Stimulated activated CD4-positive, alpha-beta T cell treated with anti-CD3 and anti-CD28 coated beads, TNF-alpha, amount 100 ng/mL, for 48 hours (primary cell): ENCODE results near the gene NES.

Experiments used
- DNase-seq, 3 donors: peaks; one replicate each; pipeline ENCODE4 v3.0.0-alpha.2; 2020; ENCODE audit warnings: low read depth in 3 of 3

NES gene

DNA sequence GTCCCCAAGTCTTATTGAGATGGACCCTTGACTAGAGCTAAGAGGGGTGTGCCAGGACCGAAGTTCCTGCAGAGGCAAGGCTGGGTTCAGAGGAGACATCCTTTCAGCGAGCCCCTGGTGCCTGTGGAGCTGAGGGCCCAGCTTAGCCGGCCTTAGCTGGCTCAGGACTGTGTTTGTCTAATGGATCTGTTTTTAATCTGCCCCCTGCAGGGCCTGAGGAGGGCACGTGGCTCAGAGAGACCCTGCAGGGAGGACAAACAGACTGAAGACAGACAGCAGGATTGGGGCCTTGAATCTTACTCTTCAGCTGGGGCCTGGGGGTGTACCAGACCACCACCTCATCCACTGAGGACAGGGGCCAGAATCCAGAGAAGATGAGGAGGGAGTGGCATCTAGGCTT, 26.5 kb upstream of the NES start:
- no peak for DNase-seq

DNA sequence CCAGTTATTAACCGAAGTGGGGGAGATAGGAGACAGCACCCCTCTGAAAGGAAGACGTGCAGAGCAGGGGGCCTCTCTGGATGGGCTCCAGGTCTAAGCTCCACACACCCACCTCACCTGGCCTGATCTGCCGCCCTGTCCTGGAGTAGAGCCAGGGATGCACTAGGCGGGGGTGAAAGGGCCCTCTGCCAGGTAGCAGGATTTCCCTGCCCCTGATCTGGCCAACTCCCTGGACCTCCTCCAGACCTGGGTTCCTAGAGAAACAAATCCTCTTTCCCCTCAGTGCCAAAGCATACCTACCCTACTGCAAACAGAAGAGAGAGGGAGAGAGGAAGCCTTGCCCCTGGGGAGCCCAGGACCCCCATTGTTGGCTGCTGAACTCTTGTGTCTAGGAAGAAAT, 26.1 kb upstream of the NES start:
- no peak for DNase-seq

DNA sequence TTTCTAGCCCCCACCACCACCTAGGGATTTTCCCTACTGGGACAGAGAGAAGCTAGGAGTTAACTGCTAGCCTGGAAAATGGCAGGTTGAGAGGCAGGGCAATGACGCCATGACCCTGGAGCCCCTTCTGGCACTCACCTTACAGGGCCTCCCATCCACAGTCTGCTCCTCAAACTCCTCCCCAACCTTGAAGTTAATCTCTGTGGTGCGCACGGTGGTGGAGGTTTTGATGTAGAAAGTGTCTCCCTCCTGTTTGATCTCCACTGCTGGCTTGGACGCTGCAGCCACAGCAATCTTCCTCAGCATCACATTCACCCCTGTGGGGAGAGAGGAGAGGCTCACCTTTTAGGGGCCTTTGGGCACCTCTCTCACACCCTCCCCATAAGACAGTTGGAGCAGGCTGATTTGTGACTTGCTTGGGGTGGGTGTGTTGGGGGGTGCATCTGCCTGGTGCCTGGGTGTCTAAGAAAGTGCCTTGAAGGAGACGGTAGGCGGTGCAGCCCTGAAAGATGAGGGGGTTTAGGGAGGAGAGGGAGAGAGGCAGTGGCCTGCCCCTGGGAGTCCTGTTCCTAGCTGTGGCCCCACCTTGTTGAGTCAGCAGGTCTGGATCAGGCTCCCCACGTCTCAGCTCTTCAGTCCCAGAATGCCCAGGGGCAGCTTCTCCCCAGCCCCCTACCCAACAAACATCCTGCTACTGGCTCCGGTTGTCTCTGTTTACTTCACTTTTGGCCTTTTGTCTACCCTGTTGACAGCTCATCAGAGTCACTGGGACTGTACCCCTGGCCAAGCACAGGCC, 23.7 kb upstream of the NES start:
- DNase-seq = no peak

DNA sequence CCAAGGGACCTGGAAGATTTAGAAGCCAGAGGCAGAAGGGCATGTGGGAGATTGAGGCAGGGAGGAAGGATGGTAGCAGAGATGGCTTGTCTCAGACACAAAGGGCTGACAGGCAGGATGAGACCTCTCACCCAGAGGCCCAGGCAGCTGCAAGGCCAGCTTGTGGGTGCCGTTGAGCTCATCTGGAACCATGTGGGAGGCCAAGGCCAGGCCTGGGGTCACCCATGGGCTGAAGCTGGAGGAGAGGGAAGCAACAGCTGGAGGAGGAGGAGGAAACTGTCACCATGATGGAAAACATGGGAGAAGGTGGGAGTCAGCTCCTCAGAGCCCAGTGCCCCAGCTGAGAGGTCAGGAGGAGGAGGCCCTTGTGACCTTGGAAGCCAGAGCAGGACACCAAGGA, 21.8 kb upstream of the NES start:
- DNase-seq = no peak

DNA sequence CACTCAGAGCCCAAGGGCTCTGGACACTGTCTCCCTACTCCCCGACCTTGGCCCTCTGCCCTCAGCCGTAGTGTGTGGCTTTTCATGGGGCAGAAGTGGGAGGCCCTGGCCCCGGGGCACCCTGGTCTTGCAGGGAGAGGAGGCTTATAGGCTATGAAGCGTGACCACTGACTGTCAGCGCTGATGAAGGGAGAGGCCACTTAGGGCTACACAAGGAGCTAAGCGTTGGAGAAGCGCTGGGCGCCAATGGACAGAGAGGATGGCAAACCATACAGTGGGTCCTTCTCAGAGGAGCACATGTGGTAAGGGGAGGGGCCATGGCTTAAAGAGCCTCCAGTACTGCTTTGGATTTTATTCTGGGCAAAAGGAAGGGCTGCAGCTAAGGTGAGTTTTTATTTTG, 20.3 kb upstream of the NES start:
- DNase-seq = no peak

DNA sequence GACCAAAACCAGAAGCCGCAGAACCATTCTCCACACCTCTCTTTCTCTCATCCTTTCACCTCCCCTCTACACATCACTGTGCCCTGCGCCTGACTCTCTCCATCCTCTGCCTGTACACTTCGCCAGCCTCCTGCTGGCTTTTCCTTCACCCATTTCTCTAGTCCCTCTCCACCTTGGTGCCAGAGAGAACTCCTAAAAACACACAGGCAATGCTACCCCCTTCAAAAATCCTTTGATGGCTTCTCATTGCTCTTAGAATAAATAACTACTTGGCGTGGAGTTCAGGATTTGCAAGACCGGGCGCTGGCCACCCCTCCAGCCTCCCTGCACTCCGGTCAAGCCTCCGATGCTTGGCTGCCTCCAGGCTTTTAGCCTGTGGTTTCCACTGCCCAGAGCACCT, 19.5 kb upstream of the NES start:
- no peak for DNase-seq

DNA sequence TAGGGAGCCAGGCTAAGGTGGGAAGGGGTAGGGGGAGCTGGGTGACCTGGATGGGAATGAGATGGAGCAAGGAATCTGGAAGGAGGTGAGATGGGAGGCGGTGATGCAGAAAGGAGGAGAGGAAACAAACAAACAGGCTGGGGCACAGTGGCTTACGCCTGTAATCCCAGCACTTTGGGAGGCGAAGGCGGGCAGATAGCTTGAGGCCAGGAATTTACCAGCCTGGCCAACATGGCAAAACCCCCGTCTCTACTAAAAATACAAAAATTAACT, 17.4 kb upstream of the NES start:
- no peak for DNase-seq

DNA sequence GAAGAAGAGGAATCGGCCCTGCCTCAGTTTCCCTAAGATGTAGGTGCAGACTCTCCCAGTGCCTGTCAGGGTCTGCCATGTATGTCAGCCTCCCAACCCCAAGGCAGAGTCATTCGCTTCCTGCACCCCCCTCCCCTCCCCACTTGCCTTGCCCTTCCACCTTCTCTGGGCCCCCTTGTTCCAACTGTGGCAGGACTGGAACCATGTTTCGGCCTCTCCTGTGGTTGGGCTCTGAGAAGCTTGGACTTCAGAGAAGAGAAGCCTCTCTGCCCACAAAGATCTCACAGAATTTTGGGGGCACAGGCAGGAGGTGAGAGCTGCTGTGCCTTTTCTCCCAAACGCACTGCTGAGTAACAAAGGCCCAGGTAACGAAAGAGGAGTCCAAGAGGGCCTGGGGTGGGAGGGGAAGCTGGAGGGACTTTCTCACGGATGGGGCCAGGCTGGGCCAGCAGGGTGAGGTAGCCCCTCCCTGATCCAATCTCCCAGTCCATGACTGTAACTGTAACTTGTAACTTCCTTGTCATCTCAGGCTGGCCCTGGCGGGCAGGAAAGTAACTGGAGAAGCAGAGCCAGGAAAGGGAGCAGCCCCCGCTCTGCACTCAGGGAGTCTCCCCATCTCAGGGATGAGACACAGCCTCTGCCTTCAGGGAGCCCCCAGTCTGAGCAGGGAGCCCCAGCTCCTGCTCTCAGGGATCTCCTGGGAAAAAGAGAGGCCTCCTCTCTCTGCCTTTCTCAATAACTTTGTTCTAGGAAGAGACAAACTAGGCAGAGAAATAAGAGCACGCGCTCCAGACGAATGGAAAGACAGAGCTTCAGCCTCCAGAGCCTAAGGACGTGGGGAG, 16.9 kb upstream of the NES start:
- DNase-seq = no peak

DNA sequence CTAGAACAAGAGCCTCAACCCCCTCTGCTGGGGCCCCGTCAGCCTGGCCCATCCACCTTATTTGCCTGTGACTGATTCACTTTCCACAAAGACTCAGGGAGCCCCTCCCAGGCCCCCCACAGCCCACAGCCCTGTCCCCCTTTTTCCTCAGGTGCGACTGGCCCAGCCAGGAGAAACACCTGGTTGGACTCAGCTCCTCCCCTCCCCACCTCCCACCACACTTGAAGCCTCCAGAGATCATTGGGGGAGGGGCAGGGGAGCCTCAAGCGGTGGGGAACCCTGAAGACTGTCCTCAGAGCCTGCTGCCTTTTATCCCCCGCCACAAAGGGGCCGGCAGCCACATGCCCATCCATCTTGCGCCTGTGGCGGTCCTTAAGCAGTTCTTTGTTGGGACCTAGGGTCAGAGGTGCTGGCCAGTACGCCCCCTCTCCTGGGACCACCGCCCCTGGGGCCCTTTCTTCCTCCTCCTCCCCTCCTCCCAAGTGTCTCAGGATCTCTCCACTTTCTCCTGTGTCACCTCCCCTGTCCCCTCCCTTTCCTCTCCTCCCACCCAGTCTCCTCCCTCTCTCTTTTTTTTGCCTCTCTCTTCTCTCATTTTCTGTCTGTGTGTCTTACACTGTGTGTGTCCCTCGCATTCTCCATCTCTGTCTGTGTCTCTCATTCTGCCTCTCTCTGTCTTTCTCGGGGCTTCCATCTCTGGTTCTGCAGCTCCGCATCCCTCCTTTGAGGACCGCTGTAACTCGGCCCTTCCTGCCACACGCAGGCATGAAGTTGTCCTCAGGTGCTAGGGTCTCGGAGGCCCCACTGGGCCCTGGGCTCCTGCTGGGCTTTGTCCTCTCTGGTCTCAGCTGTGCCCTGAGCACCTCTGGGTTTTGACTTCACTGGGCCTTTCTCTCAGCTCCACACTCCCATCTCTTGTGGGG, 16.0 kb upstream of the NES start:
- no peak for DNase-seq

DNA sequence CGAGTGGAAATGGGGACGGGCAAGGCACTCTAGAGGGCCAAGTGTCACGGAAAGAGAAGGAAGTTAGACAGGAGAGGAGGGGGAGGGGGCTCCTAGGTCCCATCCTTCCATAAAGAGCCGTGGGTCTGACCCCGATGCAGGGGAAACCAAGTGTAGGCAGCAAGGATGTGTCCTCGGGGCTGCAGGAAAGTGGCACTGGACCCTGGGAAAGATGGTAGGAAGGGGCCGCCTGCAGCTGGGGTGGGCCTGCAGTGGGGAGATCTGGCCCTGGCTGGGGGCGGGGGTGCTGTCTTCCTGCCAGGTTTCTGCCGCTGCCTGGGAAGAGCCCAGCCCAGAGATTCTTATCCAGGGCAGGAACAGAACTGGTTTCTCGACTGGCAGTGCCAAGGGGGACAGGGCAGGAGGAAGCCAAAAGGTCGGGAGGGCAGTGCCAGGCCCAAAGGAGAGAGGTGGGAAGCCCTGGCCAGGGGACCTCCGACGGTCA, 15.3 kb upstream of the NES start:
- DNase-seq = no peak

DNA sequence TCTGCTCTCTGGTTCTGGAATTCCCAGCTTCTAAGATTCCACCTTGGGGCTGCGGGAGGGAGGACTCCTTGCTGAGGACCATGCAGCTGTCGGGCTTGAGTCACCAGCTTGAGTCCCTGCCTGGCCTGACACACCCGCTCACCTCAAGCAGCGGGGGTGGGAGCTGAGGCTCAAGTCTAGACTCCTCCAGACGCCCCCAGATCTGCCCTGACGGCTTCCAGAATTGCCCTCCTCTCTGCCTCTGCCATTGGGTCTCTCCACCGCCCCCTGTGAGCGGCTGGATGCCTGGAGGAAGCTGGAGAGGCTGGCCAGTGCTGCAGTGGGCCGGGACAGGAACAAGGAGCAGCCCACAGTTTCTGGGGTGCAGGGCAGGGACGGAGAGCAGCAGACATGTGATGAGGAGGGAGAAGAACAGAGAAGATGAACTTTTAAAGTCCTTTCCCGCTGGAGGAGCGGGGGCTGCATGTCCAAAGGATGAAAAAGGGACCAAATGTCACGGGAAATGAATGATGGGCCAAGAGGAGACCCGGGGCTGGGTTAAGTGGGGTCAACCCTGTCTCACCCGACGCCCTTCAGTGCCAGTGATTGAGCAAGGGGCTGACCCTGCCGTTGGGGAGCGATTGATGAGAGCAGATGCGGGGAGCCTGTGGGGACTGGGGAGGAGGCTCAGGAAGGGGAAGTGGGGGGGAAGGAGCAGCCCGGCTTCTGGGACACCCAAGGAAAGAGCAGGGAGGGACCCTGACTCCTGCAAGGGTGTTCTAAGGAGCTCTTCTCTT, 14.6 kb upstream of the NES start:
- no peak for DNase-seq

DNA sequence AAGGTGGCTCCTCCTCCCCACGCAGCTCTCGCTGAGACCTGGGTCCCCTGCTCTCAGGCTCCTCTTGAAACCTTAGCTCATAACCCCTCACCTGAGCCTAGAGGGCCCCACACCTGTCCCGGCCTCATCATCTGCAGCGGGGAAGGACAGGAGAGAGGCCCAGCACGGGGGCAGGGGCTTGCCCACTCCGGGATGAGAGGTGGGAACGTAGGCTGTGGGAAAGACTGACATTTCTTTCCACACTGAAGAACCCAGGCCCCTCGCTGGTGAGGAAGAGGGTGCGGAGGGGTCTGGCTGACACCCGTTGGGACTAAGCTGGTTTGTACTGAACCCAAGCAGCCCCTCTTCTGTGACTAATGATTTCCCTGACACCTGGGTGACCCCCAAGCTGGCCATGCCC, 14.0 kb upstream of the NES start:
- DNase-seq = no peak

DNA sequence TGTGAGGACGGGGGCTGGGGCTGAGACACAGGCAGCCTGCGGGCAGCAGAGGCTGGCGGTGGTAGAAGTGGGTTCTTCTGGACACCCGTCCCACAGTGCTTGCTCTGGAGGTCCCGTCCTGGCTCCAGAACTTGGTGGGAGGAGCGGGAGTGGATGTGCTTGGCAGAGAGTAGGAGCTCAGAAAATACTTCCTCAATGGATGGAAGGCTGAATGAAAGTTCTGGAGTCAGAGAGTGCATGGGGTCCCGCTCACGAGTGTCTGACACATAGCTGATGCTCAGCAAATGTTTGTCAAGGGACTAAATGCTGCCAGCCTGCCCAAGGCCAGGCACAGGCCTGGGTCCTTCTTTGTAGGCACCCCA, 13.4 kb upstream of the NES start:
- DNase-seq = no peak

DNA sequence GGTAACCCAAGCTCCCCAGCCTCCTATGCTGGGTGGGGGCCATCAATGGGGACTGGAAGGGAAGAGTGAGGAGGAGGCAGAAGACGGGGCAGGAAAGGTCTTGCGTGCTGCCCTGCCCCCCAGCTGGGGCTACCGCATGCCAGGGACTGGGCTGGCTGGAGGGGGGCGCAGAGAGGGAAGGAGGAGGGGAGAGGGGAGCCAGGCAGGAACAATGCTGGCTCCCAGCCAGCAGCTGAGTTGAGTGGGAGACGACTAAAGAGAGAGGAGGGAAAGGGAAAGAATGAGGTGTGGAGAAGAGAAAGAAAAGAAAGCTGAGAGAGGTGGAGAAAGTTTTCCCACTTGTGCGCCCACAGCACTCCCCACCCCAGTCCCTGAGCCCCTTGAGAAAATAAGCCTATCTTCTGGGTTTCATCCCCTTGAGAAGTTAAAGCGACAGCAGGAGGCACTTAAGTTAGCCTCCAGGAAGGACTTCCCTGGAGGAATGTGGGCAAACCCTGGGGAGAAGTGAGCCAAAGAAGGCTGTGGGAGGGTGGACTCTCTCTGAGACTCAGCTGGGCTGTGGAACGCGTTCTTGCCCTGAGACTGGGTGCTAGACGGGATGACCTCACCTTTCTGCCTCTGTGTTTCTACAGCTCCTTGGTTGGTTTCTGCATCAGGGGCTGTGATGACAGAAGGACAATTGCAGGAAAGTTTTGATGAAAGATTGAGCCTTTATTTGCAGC, 12.9 kb upstream of the NES start:
- DNase-seq = no peak

DNA sequence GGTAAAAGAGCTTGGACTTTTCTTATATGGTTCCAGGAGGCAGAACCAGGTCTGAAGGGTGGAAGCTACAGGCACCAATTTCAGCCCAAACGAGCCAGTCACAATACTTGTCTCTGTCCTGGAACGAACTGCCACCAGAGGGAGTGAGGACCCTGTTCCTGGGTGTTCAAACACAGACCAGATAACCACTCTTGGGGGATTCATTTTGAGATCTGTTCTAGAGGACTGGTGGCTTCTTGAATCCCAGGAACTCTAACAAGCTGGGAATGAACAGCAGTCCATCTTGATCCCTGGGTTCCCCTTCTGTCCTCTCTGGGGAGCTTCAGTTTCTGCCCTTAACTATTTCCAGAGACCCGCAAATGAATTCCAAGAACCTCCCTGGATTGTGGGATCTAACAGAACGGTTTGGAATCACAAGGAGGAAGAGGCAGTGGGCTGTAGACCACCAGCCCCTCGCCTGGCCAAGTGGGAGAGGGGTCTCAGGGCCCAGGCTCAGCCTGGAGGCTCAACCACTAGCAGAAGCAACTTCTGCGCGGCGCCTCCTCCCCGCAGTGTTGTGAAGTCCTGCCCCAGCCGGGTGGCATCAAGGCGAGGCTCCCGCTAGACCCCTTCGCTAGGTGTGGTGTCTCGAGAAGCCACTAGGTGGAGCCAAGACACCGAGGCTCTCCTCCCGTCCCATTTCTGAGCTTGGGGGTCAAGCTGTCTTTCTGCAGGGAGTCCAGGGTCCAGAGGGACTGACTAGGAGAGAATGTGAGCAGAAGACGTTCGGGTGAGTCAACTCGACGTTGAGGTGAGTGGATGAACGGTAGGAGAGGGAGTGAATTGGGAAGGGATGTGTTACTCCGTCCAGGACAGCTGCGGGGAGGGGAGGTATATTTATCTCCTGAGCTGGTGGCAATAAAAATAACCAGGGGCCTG, 12.1 kb upstream of the NES start:
- peak; percentile 57 to 67 (median 59) for DNase-seq

DNA sequence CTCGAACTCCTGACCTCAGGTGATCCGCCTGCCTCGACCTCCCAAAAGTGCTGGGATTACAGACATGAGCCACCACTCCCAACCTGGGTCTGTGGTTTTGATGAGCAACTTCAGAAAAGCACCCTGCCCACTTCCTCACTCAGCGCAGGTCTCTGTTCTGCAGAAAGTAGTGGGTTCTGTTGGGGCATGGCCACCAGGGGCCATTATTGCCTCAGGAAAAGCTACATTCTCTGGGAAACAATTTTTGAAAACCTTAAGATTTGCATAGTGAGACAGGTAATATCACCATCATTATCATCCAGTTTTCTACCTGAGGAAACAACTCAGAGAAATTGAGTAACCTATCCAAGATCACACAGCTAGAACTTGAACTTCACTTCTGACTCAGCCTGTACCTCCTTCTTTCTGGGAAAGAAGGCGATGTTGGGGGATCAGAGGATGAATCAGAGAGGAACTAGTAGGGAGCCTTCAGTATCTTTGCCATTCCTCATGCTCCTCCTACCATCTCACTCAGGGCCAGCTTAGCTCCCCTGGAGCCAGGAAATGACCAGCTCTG, 7.1 kb upstream of the NES start:
- no peak for DNase-seq

DNA sequence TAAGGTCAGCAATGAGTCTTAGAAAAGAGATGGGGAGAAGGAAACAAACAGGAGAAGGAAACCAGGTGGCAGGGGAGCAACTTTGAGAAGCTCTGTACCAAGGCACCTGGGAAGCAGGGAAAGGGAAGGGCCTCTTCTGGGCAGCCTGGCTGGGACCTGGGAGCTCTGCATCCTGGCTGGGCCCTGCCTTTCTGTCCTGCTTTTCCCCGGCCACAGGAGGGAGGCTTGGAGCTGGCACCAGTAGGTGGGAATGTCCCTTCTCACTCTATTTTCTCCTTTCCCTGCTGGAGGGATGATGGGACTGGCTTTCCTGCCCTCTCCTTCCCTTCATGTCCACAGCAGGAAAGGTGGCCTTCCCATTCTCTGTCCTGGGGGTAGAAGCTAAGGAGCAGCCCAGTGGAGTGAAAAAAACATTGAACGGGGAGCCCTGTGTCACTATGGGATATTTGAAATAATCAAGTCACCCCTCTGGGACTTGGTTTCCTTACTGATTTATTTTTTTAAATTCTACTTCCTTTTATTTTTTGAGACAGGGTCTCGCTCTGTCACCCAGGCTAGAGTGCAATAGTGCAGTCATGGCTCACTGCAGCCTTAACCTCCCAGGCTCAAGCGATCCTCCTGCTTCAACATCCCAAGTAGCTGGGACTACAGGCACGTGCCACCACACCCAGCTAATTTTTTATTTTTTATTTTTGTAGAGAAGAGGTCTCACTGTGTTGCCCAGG, 5.1 kb upstream of the NES start:
- DNase-seq = no peak

DNA sequence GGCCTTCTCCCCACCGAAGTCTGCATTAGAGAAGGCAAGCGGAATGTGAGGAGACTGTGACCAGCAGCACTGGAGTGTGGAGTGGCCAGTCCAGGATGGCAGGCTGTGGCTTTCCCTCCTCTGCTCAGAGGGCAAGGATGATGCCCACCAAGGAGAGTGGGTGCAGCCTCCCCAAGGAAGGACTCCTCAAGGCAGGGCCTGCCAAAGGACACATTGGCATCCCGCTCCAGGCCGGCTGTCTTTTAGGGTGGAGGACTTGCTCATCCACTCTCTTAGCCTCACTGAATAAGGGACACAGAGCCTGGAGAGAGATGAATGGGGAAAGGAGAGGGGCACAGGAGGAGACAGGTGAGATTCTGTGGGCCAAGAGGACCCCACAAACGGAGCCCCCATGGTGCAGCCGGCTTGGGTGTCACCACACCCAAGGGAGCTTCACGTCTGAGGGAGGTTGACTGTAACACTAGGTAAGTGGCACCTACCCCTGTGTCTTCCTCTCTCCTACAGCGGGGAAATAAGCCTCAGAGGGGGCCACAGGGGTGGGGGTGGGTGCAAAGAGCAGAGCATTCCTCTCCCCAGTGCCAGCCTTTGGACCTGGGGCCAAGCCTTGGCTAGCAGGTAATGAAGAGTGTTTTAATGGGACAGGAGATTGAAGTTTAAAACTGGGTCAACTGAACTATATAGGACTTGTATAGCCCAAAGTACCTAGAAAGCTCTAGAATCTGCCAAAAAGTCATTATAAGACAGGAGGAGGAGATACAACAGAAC, 4.2 kb upstream of the NES start:
- DNase-seq = no peak
